WTC11 (cell line): Measurements from ENCODE around the gene TEX10.

Experiments used
- CTCF ChIP-seq: fragments of 200-600 bp; IDR thresholded peaks from 2 replicates; pipeline ENCODE4 v1.8.0; 2022; ENCODE audit warnings: antibody characterized with exemption
- ZNF121 ChIP-seq: sonication (generic); formaldehyde crosslinking; IDR thresholded peaks from 2 replicates; pipeline ENCODE4 v1.8.0; 2023; ENCODE audit warnings: missing genetic modification reagents

GRCh38 chr9:100346836-100347235 is 5.9 kb downstream of the TEX10 start:
- no peak for TF ChIP-seq ZNF121 (CRISPR knock-in tag)
- no peak for TF ChIP-seq CTCF
